ENCODE data around the gene CEP95. TPM values are rescaled to one million over a fixed set of nuclear protein-coding genes. Genes with fewer than 3 reads are reported as not detected.

CEP95 gene
- total RNA-seq, 1 donor, result 26.3 TPM

DNA sequence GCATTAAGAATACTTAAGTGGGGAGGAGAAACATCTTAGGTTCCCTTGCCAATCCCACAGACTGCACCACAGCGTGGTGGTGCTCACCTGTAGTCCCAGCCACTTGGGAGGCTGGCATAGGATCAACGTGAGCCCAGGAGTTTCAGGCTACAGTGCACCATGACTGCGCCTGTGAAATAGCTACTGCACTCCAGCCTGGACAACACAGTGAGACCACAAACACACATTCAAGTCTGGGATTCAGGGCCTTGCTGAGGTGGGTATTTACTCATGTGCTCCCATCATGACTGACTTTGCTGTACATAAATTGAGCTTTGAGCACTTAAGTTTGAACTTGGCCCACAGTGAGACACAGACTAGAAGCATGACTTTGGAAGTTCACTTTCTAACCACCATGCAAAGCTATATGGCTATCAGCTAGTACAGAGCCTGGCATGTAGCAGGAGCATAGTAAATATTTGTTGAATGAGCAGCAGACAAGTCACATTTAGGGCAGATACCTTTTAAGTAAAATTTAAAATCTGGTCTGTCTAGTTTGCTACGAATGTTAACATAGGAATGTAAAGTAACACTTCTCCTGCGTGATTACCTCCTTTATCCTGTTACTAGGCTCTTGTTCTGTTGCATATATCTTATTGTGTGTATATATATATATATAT lies 33.5 kb downstream of the CEP95 start:
- no peak for DNase-seq (ENCODE audit: low read depth)
- H3K4me3 ChIP-seq (ENCODE audit: low read depth, low read length), result no peak overlapping the region
- no peak for TF ChIP-seq CTCF (IDR thresholded peaks at IDR 0.05; ENCODE audit: insufficient read depth, low read depth, low read length)

- no peak for TF ChIP-seq CTCF (IDR thresholded peaks at IDR 0.05; ENCODE audit: insufficient read depth, low read depth, low read length)
- no peak for DNase-seq (ENCODE audit: low read depth)
- H3K4me3 ChIP-seq (ENCODE audit: low read depth, low read length), result no peak overlapping the region
Measured at GRCh38 chr17:64544742-64545141, 38.0 kb downstream of the CEP95 start.

GRCh38 chr17:64546716-64547115 lies 39.9 kb downstream of the CEP95 start:
- no peak overlapping the region for H3K4me3 ChIP-seq (ENCODE audit: low read depth, low read length)
- TF ChIP-seq CTCF (IDR thresholded peaks at IDR 0.05; ENCODE audit: insufficient read depth, low read depth, low read length), result no peak
- no peak for DNase-seq (ENCODE audit: low read depth)

DNA sequence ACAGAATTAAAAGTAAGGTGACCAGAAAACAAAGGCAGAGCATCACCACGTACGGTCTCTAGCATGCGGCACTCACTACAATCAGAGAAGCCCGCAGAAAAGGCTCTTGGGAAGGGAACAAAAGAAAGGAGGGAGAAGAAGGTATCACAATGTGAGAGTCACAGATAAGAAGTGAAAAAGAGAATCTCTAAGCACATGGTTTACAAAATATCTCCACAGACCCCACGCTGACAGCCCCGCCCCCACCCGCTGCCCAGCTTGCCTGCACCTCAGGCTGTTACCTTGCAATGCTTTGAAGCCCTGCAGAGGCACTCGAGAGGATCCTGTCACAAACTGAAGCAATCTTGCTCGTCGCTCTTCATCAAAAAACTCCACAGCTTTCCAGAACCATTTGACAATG lies 40.5 kb downstream of the CEP95 start:
- no peak for TF ChIP-seq CTCF (IDR thresholded peaks at IDR 0.05; ENCODE audit: insufficient read depth, low read depth, low read length)
- no peak for DNase-seq (ENCODE audit: low read depth)
- H3K4me3 ChIP-seq (ENCODE audit: low read depth, low read length), result no peak overlapping the region

DNA sequence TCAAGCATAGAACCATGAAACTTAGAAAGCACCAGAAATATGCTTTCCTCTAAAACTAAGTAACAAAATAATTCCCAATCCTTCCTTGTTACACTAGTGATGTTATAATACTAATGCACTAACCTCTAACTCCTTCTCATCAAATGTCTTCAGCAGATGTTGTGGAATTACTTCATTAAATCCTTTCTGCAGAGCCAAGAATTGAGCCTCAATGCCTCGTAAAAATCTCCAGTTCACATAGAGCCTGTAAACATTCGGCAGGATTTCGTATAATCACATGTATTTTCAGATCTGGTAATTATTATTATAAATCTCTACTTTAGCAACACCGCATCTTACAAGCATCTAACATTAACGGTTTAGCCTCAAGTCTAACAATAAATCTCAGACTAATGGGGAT lies 44.7 kb downstream of the CEP95 start:
- H3K4me3 ChIP-seq (ENCODE audit: low read depth, low read length), result no peak overlapping the region
- TF ChIP-seq CTCF (IDR thresholded peaks at IDR 0.05; ENCODE audit: insufficient read depth, low read depth, low read length), result no peak
- peak; percentile 39 for DNase-seq (ENCODE audit: low read depth)

- TF ChIP-seq CTCF (IDR thresholded peaks at IDR 0.05; ENCODE audit: insufficient read depth, low read depth, low read length), result no peak
Measured at GRCh38 chr17:64554028-64554637, 47.4 kb downstream of the CEP95 start.

DNA sequence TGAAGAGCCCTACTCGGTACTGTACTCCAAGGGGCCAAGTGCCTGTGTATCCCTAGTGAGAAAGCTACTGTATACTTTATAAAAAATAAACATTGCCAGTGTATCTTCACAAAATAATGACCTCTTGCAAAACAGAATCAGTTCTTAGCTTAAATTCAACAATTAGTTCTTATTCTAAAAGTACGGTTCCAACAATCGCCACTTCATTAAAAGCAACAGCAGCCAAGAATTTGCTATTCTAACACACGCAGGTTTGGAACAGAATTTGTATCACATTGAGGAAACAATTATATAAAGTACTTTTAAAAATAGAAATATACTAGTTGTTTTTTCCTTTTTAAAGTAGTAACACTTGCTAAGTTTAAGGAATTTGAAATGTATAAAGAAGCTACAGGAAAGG lies 48.5 kb downstream of the CEP95 start:
- DNase-seq (ENCODE audit: low read depth), result no peak
- H3K4me3 ChIP-seq (ENCODE audit: low read depth, low read length), result no peak overlapping the region
- no peak for TF ChIP-seq CTCF (IDR thresholded peaks at IDR 0.05; ENCODE audit: insufficient read depth, low read depth, low read length)

More at GRCh38 chr17:64554028-64554637, 47.4 kb downstream of the CEP95 start:
- H3K4me3 ChIP-seq (ENCODE audit: low read depth, low read length), result no peak overlapping the region
- no peak for DNase-seq (ENCODE audit: low read depth)

Data from fibroblast of villous mesenchyme (primary cell).